PC-3 (cell line): Measurements from ENCODE around the gene ENTHD1.

Source experiments
- EZH2 ChIP-seq: fragments of 300-600 bp; sonication (generic); IDR thresholded peaks from one replicate; pipeline ENCODE4 v1.6.1; 2017; ENCODE audit warnings: antibody characterized with exemption, mild to moderate bottlenecking, low read length; ENCODE audit not compliant: unreplicated experiment
- EZH2phosphoT487 ChIP-seq: fragments of 300-600 bp; sonication (generic); IDR thresholded peaks from 2 replicates; pipeline ENCODE4 v1.6.1; 2018; ENCODE audit warnings: mild to moderate bottlenecking, antibody characterized with exemption, low read length, borderline replicate concordance
- TF ChIP-seq, protein P1 (sequence below): fragments of 300-600 bp; sonication (generic); conservative IDR thresholded peaks from 2 replicates; pipeline ENCODE4 v1.5.1; 2017; ENCODE audit warnings: antibody characterized with exemption, low read depth, mild to moderate bottlenecking, low read length

DNA sequence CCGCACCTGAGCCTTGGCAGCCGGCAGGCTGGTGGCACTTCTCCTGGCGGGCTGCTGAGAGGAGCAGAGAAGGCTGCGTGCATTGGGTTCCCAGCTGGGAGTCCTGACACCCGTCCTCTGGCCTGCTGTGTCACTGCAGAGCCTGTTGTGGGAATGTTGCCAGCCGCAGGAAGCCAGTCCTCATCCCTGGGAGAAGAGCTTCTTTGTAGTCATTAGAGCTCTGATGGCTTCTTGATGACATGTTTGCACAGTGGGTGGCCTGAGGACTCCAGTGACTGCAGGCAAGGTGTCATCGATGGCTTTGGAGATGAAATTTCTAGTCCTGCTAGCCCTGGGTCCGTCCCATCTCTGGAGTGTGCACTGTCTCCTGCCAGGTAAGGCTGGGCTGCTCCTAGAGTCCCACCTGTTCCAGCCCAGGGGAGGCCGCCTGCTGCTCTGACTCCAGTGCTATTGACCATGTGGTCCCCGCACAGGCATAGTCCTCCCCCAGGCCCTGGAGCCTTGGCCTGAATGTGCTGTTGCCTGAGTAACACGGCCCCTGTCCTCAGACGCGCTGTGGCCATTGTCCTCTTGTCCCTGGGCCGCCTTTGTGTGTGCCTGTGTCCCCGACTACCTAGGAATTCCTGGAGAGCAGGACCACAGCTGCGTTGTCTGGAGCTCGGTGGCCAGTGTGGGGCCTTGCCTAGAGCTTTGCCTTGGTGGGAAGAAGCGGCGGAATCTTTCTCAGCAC is 193.8 kb downstream of the ENTHD1 start:
- TF ChIP-seq, protein P1, sequence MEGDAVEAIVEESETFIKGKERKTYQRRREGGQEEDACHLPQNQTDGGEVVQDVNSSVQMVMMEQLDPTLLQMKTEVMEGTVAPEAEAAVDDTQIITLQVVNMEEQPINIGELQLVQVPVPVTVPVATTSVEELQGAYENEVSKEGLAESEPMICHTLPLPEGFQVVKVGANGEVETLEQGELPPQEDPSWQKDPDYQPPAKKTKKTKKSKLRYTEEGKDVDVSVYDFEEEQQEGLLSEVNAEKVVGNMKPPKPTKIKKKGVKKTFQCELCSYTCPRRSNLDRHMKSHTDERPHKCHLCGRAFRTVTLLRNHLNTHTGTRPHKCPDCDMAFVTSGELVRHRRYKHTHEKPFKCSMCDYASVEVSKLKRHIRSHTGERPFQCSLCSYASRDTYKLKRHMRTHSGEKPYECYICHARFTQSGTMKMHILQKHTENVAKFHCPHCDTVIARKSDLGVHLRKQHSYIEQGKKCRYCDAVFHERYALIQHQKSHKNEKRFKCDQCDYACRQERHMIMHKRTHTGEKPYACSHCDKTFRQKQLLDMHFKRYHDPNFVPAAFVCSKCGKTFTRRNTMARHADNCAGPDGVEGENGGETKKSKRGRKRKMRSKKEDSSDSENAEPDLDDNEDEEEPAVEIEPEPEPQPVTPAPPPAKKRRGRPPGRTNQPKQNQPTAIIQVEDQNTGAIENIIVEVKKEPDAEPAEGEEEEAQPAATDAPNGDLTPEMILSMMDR, result no peak
- no peak for TF ChIP-seq EZH2
- TF ChIP-seq EZH2phosphoT487, result no peak
